ENCODE data around the gene NPB. TPM values are rescaled to one million over a fixed set of nuclear protein-coding genes. Genes with fewer than 3 reads are reported as not detected.

Gene NPB
- total RNA-seq, 6 experiments from 2014 or later: 0.12 to 1.5 (median 0.87) TPM; not detected in 2

GRCh38 chr17:81863123-81863675 lies 38.8 kb upstream of the NPB start:
- no peak for ATAC-seq
- Histone ChIP-seq H3K4me3 (peak overlapping the region in 1 of 3 donors; percentile 96), H3K27me3 (no peaks in the 10 kb centered on the region), H3K9me3 (no peaks in the 10 kb centered on the region), H3K36me3 (peaks cover 0 to 10% (median 3%) of the 10 kb centered on the region in 4 donors), H3K27ac (peak overlapping the region in 2 of 3 donors; percentile 92 to 99), H3K4me1 (peaks cover 0 to 70% (median 34%) of the 10 kb centered on the region in 4 donors)
- TF ChIP-seq CTCF (IDR thresholded peaks at IDR 0.05): no peak
- TF ChIP-seq POLR2A (IDR thresholded peaks at IDR 0.05): no peak
- WGBS (ENCODE audit: insufficient coverage, low coverage, low lambda C conversion rate, missing lambda C conversion rate): 24% methylated on average over 4 of the region's 6 CpGs
- intact Hi-C loops (cut with DNase I): no loop called here
- peak in 1 of 3 donors; percentile 62 for DNase-seq

- Histone ChIP-seq H3K9me3 (no peaks in the 10 kb centered on the region), H3K27me3 (no peaks in the 10 kb centered on the region), H3K36me3 (peaks cover 0 to 11% (median 4%) of the 10 kb centered on the region in 4 donors), H3K4me1 (peaks cover 0 to 68% (median 34%) of the 10 kb centered on the region in 4 donors), H3K4me3 (no peak overlapping the region), H3K27ac (peak overlapping the region in 2 of 3 donors; percentile 92 to 99)
- intact Hi-C loops (cut with DNase I): no loop called here
- TF ChIP-seq CTCF (IDR thresholded peaks at IDR 0.05): no peak
- no peak for TF ChIP-seq POLR2A (IDR thresholded peaks at IDR 0.05)
- 36% methylated on average over 3 of the region's 9 CpGs for WGBS (ENCODE audit: insufficient coverage, low coverage, low lambda C conversion rate, missing lambda C conversion rate)
- peak in 1 of 3 donors; percentile 60 for DNase-seq
- no peak for ATAC-seq
Observed at GRCh38 chr17:81863833-81864768, 37.9 kb upstream of the NPB start.

- Histone ChIP-seq H3K9me3 (no peaks in the 10 kb centered on the region), H3K4me3 (no peak overlapping the region), H3K27ac (peak overlapping the region; percentile 48 to 99 (median 80)), H3K36me3 (peaks cover 0 to 16% (median 8%) of the 10 kb centered on the region in 4 donors), H3K4me1 (peaks cover 0 to 77% (median 38%) of the 10 kb centered on the region in 4 donors), H3K27me3 (no peaks in the 10 kb centered on the region)
- 64% methylated on average over 6 of the region's 8 CpGs for WGBS (ENCODE audit: insufficient coverage, low coverage, low lambda C conversion rate, missing lambda C conversion rate)
- TF ChIP-seq POLR2A (IDR thresholded peaks at IDR 0.05): no peak
- no peak for TF ChIP-seq CTCF (IDR thresholded peaks at IDR 0.05)
- DNase-seq (no peak), ATAC-seq (no peak)
- intact Hi-C loops (cut with DNase I): no loop called here
Observed at GRCh38 chr17:81865358-81865732, 36.7 kb upstream of the NPB start.

GRCh38 chr17:81865733-81866439 lies 36.2 kb upstream of the NPB start:
- peak; percentile 89 for TF ChIP-seq POLR2A (IDR thresholded peaks at IDR 0.05)
- no peak for TF ChIP-seq CTCF (IDR thresholded peaks at IDR 0.05)

More at GRCh38 chr17:81865733-81866439, 36.2 kb upstream of the NPB start:
- DNase-seq (peak; percentile 94 to 98 (median 97)), ATAC-seq (peak; percentile 48 to 69 (median 64))
- Histone ChIP-seq H3K4me3 (no peak overlapping the region), H3K27me3 (no peaks in the 10 kb centered on the region), H3K4me1 (peaks cover 0 to 77% (median 38%) of the 10 kb centered on the region in 4 donors), H3K9me3 (no peaks in the 10 kb centered on the region), H3K36me3 (peaks cover 0 to 16% (median 8%) of the 10 kb centered on the region in 4 donors), H3K27ac (peak overlapping the region; percentile 48 to 99 (median 80))
- 43% methylated on average over 5 of the region's 18 CpGs for WGBS (ENCODE audit: insufficient coverage, low coverage, low lambda C conversion rate, missing lambda C conversion rate)
- intact Hi-C loops (cut with DNase I): no loop called here
